Cardiac septum (tissue), 1 donor: ENCODE data around the gene GREB1. TPM values are rescaled to one million over a fixed set of nuclear protein-coding genes. Genes with fewer than 3 reads are reported as not detected.
"Not testable (repeated sequence)": the region's sequence is repeated elsewhere in the genome, so short reads cannot be mapped to it uniquely, and the experiment has no call there.

Source experiments
- DNase-seq: peaks from one replicate; pipeline ENCODE4 v3.0.0-alpha.2; 2020; ENCODE audit warnings: low spot score
- intact Hi-C: fragments of 100-400 bp; cut with DNase I; formaldehyde crosslinking; loops from one replicate; pipeline ENCODE4 v1.14.0; 2022
- total RNA-seq: library from RNA; stranded (reverse); fragmentation: NEBNext Ultra II Directional; extraction: Animal tissue kit (Norgen Biotek cat#: 25700); gene quantifications from one replicate; pipeline ENCODE4 v1.2.1, GENCODE V29; 2021
- donor health status: DM: no; HTN: no; CAD: no.

Gene GREB1
- total RNA-seq, 1 donor from 2014 or later = 2.9 TPM

DNA sequence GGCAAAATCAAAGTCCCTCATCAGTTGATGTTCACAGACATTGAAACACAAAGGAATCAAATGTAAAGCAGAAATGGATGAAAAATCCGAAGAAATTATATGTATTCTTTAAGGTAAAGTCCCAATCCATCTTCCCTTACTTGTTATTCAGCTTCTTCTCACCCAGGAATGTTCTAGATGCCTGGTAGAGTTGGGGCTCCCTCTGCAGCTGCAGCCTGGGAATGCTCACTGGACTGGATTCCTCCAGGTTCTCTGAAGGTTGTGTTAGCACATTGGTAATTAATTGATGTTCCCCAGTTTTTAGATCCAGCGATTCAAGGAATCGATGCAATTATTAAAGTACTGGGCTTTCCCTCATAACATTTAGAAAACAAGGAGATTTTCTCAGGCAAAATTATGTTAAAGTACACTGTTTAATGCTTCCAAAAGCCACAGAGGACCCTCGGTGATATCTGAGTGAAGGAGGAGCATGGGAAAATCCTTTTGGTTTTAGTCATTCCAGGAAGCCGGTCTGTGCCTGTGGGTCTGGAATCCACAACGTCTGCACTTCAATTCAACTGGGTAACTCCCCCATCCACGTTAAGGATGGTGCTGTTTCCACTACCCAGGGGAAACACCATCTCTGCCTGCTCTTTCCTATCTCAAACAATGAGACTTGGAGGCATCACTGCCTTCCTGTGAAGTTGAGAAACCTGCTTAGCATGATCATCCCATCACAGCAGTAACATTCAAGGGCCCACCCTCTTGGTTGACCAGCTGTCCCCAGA, 114.2 kb downstream of the GREB1 start:
- intact Hi-C loops = no loop called here

DNA sequence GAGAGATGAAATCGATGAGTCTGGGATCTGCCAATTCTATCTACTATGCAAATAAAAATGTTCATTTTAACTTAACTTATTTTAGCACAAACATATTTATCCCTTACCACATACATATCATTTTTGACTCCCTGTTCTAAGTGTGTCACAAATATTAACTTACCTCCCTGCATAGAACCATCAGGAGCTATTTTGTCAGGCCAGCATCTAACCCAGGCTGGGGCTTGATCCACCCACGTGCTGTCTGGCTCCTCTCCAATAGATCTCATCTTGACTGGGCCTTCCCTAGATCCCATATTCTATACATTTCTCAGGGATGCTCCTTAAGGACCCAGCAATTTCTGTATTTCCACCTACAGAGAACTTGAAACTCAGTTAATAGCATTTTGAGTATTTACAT, 115.2 kb downstream of the GREB1 start:
- intact Hi-C loops = no loop called here

More for the DNA sequence above, 114.2 kb downstream of the GREB1 start:
- no peak for DNase-seq

DNA sequence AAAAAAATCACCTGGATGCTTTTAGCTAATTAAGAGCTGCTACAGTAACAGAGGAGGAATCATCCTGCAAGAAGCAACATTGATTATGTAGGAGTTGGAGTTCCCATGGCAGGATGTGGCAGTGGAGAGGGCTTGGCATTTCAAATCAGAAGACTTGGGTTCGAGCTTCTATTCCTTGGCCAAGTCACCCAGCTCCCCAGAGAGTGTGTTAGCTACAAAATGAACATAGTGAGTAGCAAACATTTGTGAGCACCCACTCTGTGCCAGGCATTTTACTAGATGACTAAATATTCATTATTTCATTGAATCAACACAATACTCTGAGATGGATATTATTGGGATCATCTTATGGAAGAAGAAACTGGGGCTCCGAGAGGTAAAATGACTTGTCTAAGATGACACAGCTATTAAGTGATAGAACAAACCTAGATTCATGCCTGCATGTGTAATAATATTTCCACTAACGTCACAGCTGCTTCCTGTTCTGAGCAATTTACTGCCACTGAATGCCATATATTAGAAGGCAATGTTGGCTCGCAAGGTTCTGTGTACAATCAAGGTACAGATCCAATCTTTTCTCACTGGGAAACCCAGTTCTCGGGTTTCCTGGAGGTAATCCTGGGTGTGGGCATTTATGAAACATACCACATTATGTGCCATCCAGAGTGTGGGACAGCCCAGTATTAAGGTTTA, 118.2 kb downstream of the GREB1 start:
- intact Hi-C loops = no loop called here
- DNase-seq = no peak

More for the DNA sequence above, 115.2 kb downstream of the GREB1 start:
- no peak for DNase-seq

DNA sequence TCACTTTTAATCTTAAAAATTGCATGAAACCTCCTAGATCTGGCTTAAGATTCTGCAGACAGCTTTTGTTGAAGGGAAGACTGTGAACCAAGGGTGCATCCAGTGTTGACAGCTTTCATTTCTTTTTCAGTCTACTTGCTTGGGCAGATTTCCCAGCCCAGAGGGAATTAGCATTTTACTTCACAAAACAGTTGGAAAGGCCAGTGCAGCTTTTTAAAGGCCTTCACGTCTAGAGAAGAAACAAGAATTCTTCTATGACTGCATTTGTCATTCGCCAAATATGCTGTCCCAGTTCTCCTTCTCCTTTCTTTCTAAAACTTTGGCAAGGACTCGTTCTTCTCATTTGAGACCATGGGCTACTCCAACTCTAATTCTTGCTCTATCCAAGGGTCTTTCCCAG, 118.7 kb downstream of the GREB1 start:
- intact Hi-C loops = no loop called here
- no peak for DNase-seq

DNA sequence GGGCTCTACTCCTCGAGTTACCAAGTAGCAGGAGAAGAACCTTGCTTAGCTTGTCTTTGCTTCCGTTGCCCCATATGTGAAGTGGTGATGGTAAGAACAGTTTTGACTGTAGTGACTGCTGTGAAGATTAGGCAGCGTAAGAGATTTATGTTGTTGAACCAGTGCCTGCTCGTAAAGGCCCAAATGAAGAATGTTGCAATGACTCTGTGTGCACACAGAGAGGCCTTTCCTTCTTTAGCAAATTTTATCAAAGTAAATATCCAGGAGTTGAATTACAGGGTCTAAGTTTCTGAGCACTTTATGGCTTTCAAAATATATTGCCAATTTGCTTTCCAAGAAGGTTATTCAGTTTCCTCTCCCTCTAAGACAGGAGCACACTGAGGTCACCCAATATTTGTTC, 121.7 kb downstream of the GREB1 start:
- intact Hi-C loops = no loop called here
- DNase-seq = no peak

DNA sequence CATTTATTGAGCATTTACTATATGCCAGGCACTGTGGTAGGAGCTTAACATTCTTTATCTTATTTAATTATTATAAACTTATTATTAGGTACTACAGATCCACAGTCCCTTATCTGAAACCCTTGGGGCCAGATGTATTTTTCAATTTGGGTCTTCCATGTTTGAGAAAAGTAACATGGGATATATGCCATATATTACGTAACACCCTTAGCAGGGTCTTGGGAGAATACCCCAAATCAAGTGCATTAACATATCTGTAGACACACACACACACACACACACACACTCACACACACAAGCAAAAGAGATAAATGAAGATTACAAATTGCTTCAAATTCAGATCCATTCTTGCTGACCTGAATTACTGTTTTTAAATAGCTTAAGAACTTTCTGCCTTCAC, 122.4 kb downstream of the GREB1 start:
- intact Hi-C loops = no loop called here
- no peak for DNase-seq

DNA sequence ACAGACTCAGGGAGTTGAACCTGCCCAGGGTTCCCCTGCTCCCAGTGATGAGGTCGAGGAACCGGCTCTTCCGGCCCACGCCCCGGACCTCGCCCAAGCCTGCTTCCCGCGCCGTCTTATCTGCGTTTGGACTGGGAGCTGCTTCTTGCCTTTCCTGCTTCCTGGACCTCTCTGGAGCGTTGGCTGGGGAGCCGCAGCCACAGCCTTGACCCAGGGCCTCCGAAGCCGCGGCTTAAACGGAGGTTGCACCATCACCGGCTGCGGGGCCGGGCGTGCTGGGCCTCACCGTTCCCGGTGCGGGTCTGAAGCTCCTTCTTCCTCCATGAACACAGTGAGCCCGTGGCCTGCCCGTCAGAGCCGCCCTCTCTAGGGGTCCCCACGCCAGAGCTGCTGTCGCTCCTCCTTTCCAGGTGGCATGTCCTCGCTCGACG, 122.8 kb downstream of the GREB1 start:
- no peak for DNase-seq
- intact Hi-C loops = no loop called here

DNA sequence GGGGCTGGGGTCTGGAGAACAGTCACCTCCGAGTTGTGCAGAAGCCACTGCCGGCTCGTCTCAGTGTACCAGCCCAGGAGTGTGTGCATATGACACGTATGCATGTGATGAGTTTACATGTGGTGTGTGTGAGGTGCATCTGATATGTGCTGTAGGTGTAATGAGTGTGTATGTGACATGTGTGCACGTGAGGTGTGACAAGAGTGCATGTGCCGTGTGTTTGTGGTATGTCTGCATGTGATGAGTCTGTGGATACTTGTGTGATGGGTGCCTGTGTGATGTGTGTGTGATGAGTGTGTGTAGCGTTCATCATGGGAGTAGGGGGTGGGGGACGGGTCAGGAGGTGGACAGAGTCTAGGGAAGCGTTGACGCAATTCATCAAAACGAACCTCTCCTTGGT, 123.3 kb downstream of the GREB1 start:
- intact Hi-C loops = no loop called here

DNA sequence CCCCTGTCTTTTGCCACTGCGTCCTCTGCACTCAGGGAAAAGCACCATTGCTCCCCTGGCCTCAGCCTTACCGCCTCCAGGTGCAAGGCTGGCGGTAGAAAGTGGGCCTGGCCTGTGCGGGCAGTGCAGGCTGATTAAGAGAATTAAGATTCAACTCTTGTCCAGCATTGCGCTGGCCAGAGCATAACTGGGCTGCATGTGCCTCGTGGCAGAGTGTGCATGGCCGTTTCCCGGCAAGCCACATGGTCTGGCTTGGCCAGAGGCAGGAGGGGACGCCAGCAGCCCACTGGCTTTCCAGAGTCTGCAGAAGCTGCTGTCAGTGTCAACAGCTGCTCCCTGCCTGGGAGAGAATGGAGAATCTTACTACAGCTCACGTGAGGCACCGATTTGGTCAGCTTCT, 123.8 kb downstream of the GREB1 start:
- intact Hi-C loops = no loop called here
- no peak for DNase-seq

More for the DNA sequence above, 123.3 kb downstream of the GREB1 start:
- no peak for DNase-seq

DNA sequence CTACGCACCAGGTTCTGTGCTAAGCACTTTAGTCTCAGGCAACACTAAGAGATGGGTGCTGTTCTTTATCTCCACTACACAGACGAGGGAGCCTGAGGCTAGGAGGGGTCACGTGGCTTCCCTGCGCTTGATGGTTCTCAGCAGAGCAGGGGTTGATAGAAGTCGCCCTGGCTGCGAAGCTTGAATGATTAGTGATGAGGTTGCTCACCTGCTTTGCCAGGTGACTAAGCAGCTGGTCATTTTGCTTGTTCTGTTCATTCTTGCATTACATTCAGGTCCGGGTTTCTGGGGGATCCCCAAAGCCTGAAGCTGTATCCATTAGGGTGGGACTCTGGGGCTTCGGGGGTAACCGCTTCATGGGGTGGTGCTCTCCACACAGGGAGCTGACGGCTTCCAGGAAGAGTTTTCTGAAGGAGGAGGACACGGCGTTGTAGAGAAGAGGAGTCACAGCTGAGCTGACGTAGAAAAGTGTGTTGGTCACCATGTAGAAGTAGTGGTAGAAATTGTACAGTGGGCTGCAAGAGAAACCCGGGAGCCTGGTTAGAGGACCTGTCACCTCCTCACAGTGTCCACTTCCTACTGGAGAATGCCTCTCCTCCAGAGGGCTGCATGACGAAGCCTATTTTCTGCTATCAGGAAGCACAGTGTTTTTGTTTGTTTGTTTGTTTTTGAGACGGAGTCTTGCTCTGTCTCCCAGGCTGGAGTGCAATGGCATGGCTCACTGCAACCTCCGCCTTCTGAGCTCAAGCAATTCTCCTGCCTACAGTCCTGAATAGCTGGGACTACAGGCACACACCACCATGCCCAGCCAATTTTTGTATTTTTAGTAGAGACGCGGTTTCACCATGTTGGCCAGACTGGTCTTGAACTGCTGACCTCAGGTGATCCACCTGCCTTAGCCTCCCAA, 124.6 kb downstream of the GREB1 start:
- DNase-seq = no peak
- intact Hi-C loops = no loop called here

DNA sequence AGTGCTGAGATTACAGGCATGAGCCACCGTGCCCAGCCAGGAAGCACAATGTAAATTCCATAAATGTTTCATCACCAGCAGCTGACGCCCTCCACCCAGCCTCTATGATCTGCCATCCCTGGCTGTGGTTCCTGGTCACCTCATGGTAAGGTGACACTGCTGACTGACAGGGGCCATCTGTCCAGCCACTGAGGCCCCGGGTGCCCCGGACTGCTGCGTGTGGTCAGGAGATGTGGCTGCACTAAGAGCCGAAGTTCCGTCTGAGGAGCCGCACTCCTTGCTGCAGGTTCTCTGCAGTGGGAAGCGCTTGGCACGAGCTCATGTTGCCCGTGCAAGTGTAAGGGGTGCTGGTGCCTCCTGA, 125.2 kb downstream of the GREB1 start:
- no peak for DNase-seq
- intact Hi-C loops = no loop called here

DNA sequence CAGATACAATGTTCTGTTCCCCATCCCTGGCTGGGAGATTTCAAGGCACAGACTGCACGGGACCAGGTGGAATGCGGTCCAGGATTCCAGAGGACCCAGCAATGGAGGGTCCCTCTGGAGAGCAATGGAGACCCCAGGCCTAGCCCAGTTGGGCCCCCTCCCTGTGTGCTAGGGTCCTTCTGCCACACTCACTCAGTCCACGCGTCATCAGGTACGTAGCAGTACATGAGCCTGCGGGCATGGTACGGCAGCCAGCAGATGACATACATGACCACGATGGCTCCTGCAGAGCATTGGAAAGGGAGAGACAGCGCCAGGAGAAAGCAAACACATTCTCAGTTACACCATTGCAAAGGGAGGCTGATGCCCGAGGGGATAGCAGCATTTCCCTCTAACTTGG, 126.0 kb downstream of the GREB1 start:
- intact Hi-C loops = no loop called here
- DNase-seq = peak; percentile 44

DNA sequence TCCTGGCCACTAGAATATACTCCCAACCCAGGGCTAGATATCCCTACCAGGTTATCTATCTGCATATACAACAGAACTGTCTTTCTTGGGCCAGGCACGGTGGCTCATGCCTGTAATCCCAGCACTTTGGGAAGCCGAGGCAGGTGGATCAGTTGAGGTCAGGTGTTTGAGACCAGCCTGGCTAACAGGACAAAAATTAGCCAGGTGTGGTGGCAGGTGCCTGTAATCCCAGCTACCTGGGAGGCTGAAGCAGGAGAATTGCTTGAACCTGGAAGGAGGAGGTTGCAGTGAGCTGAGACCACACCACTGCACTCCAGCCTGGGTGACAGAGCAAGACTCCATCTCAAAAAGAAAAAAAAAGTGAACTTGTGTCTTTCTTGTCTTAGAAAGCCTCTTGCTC, 126.6 kb downstream of the GREB1 start:
- DNase-seq, intact Hi-C loops: not testable (repeated sequence)

DNA sequence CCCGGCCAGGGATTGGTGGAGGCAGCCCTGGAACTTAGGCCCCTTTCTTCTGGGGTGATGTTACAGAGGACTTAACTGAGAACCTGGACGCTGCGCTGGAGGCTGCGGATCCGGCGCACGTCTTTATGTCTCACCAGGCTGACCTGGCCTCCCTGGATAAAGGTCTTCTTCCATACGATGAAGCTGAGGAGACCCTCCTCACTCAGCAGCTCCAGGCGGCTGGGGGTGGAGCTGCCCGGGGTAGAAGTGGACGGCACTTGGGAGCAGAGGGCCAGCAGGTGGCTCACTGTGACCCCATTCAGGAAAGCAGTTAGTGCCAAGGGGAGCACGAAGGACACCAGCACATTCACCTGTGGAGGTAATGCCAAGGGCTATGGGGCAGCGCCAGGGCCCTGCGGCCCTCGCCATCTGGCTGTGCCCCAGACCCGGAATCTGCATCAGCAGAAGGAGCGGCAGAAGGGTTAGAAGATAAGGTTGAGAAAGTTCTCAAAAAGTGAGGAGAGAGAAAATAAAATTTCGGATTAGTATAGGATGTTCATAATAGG, 128.1 kb downstream of the GREB1 start:
- intact Hi-C loops = no loop called here
- no peak for DNase-seq

DNA sequence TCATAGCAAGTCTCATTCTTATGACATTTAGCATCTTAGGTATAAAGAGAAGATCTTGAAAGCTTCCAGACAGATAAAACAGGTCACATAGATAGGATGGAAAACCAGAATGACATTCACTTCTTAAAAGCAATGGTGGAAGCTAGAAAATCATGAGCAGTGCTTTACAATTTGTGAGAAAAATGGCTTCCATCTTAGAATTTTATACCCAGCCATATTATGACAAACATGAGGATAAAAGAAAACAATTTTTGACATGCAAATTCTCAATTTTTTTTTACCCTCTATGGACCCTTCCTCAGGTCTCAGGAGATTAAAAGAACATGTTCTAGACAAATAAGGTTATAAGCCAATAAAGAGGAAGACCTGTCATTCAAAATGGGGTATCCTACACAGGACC, 129.0 kb downstream of the GREB1 start:
- intact Hi-C loops = no loop called here
- DNase-seq = no peak

DNA sequence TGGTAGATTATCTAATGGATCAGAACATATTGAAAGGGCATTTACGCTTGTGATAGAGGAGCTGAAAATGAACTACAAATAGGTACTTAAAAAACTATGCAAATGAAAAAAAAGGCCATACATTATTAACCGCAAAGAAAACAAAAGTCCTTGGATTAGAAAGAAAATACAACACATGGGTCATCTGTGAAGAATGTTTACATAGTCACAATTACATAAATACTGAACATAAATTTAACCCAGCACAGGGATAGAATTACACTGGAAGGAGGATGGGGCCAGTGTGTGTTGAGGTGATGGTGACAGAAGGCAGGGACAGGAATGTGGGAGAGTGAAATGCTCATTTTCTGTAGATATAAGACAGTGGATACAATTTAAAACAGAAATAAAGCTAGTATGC, 129.6 kb downstream of the GREB1 start:
- no peak for DNase-seq
- intact Hi-C loops = no loop called here

DNA sequence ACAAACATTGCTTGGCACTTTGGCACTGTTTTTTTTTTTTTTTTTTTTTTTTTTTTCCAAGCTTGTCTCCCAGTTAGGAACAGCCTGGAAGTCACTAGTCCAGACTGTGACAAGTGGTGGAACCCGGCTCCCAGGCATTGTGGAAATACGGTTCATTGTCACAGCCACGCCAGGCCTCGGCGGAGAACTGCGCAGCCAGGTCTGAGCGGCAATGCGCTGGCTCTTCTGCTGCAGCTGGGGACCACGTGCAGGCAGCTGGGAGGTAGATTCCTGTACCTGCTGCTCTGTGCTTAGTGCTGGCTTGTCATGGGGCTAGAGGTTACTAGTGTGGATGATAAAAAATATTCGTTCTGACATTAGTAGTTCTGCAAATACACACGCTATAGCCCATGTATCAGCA, 131.2 kb downstream of the GREB1 start:
- intact Hi-C loops = no loop called here
- no peak for DNase-seq

DNA sequence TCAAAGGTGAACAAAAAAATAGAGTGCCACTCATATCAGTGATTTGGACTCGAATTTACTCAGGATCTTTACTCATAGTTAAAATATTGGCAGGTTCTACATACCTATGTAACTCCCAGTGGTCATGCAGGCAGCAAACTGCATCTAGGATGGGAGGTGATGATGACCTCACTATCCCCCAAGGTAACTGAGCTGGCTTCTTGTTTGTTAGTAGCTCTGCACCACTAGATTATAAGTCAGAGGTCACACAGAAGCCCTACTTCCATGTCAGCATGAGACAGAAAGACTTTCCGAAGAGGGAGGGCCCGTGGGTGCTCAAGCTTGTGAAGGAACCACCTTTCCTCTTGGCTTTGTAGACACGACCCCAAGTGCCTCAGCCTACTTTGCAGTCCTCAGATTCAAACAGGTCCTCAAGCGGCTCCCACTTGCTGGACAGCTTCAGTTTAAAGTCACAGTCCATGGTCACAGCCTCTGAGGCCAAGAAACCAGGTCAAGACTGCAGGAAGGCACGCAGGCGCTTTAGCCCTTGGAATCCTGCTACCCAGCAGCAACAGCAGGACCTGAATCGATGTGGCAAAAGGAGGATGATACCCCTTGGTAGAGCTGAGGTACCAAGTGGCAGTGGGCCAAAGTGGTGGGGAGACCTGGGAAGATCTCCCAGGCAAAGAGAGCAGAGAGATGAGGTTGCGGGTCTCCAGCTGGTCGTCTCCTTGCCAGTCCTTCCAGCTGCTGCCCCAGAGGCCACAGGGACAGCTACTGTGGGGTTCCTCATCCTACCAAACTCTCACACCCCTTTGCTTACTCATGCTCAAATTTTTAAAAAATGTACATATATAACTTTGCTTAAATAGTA, 131.9 kb downstream of the GREB1 start:
- intact Hi-C loops = no loop called here

DNA sequence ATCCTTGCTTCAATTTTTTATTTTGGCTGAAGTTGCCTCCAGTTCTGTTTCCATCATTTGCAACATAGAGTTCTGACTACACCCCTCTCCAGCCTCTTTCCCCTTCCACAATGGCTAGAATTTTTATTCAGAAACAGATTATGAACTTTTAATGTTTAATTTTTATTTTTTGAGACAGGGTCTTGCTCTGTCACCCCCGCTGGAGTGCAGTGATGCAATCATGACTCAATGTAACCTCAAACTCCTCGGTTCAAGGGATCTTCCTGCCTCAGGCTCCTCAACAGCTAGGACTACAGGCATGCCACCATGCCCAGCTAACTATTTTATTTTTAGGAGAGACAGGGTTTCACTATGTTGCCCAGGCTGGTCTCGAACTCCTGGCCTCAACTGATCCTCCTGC, 133.3 kb downstream of the GREB1 start:
- intact Hi-C loops = no loop called here
- DNase-seq = no peak

More for the DNA sequence above, 131.9 kb downstream of the GREB1 start:
- no peak for DNase-seq
